Measurements from ENCODE around the gene SUFU. TPM values are rescaled to one million over a fixed set of nuclear protein-coding genes. Genes with fewer than 3 reads are reported as not detected.

SUFU gene
- total RNA-seq, 1 experiment from 2014 or later = 2.7 TPM

- no peak for DNase-seq
- no peaks in the 10 kb centered on the region for H3F3A ChIP-seq (ENCODE audit: low read length, unreplicated experiment)
- ChIA-PET CTCF (no interaction called here), POLR2A (ENCODE audit: unreplicated experiment) (no interaction called here)
- H3K36me3 ChIP-seq (ENCODE audit: low read depth, low read length) = no peaks in the 10 kb centered on the region
- H3K4me3 ChIP-seq (ENCODE audit: low read length) = no peak overlapping the region
- TF ChIP-seq, protein P1, sequence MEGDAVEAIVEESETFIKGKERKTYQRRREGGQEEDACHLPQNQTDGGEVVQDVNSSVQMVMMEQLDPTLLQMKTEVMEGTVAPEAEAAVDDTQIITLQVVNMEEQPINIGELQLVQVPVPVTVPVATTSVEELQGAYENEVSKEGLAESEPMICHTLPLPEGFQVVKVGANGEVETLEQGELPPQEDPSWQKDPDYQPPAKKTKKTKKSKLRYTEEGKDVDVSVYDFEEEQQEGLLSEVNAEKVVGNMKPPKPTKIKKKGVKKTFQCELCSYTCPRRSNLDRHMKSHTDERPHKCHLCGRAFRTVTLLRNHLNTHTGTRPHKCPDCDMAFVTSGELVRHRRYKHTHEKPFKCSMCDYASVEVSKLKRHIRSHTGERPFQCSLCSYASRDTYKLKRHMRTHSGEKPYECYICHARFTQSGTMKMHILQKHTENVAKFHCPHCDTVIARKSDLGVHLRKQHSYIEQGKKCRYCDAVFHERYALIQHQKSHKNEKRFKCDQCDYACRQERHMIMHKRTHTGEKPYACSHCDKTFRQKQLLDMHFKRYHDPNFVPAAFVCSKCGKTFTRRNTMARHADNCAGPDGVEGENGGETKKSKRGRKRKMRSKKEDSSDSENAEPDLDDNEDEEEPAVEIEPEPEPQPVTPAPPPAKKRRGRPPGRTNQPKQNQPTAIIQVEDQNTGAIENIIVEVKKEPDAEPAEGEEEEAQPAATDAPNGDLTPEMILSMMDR (conservative IDR thresholded peaks at IDR 0.05; ENCODE audit: low read depth, low read length) = no peak
- TF ChIP-seq EZH2phosphoT487 (IDR thresholded peaks at IDR 0.05; ENCODE audit: borderline replicate concordance, low read length) (no peak), EZH2 (IDR thresholded peaks at IDR 0.05; ENCODE audit: low read length, unreplicated experiment) (no peak)
- H2AFZ ChIP-seq (ENCODE audit: low read length) = no peak overlapping the region
- H3K27me3 ChIP-seq (ENCODE audit: low read length) = no peaks in the 10 kb centered on the region
- H3K4me2 ChIP-seq (ENCODE audit: low read length) = no peak overlapping the region
- no peaks in the 10 kb centered on the region for H4K20me1 ChIP-seq (ENCODE audit: low read length)
- no peaks in the 10 kb centered on the region for H3K4me1 ChIP-seq (ENCODE audit: insufficient read depth, low read length)
- intact Hi-C loops (cut with micrococcal nuclease) = no loop called here
- H3K9me2 ChIP-seq (replicated peaks; ENCODE audit: low read length) = no peaks in the 10 kb centered on the region
- no peaks in the 10 kb centered on the region for H3K9me3 ChIP-seq (ENCODE audit: low read length)
- H3K79me2 ChIP-seq (ENCODE audit: low read length) = no peaks in the 10 kb centered on the region
- no peak for ATAC-seq
- no TSS peak for BruUV-seq (replicated peaks)
- no peak overlapping the region for H3K27ac ChIP-seq (ENCODE audit: low read length)
- H3K9ac ChIP-seq (ENCODE audit: low read length) = no peak overlapping the region
Measured at GRCh38 chr10:102557569-102557968, 53.8 kb downstream of the SUFU start.

DNA sequence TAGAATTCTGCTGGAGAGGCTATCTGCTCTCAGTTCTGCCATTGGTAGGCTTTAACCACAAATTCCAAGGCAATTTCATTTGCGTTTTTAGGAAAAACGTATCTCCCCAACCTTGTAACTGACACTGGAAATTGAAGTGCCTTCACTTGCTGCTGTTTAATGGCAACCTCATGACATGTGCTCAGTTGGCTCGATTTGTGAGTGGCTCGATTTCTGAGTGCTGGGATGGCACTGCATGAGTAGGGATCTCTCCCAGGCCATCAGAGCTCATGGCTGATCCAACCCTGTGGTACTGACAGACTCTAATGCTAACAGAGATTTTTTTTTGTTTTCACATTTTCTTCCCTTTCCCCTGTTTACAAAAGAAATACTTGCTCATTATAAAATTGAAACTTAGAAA is 56.0 kb downstream of the SUFU start:
- CTCF ChIA-PET = no interaction called here
- POLR2A ChIA-PET (ENCODE audit: unreplicated experiment) = no interaction called here
- intact Hi-C loops (cut with micrococcal nuclease) = no loop called here

GRCh38 chr10:102564209-102564834 is 60.5 kb downstream of the SUFU start:
- no peaks in the 10 kb centered on the region for H3K9me2 ChIP-seq (replicated peaks; ENCODE audit: low read length)
- no peaks in the 10 kb centered on the region for H4K20me1 ChIP-seq (ENCODE audit: low read length)
- no peak overlapping the region for H3K27ac ChIP-seq (ENCODE audit: low read length)
- H3K9ac ChIP-seq (ENCODE audit: low read length) = no peak overlapping the region
- ChIA-PET POLR2A (ENCODE audit: unreplicated experiment) (no interaction called here), CTCF (no interaction called here)
- no peak for ATAC-seq
- no peak overlapping the region for H3K4me2 ChIP-seq (ENCODE audit: low read length)
- no peaks in the 10 kb centered on the region for H3K27me3 ChIP-seq (ENCODE audit: low read length)
- no peak overlapping the region for H3K4me3 ChIP-seq (ENCODE audit: low read length)
- no peaks in the 10 kb centered on the region for H3K9me3 ChIP-seq (ENCODE audit: low read length)
- BruUV-seq (replicated peaks) = no TSS peak
- no peaks in the 10 kb centered on the region for H3K79me2 ChIP-seq (ENCODE audit: low read length)
- H3F3A ChIP-seq (ENCODE audit: low read length, unreplicated experiment) = no peaks in the 10 kb centered on the region
- no peak for DNase-seq
- H3K36me3 ChIP-seq (ENCODE audit: low read depth, low read length) = no peaks in the 10 kb centered on the region
- H3K4me1 ChIP-seq (ENCODE audit: insufficient read depth, low read length) = no peaks in the 10 kb centered on the region
- no peak overlapping the region for H2AFZ ChIP-seq (ENCODE audit: low read length)
- TF ChIP-seq EZH2phosphoT487 (IDR thresholded peaks at IDR 0.05; ENCODE audit: borderline replicate concordance, low read length) (no peak), EZH2 (IDR thresholded peaks at IDR 0.05; ENCODE audit: low read length, unreplicated experiment) (no peak)
- TF ChIP-seq, protein P1 (conservative IDR thresholded peaks at IDR 0.05; ENCODE audit: low read depth, low read length) = no peak
- intact Hi-C loops (cut with micrococcal nuclease) = no loop called here

More for the DNA sequence above, 56.0 kb downstream of the SUFU start:
- Histone ChIP-seq H3K27ac (ENCODE audit: low read length) (no peak overlapping the region), H4K20me1 (ENCODE audit: low read length) (no peaks in the 10 kb centered on the region), H3K4me1 (ENCODE audit: insufficient read depth, low read length) (no peaks in the 10 kb centered on the region), H3K9ac (ENCODE audit: low read length) (no peak overlapping the region), H3K79me2 (ENCODE audit: low read length) (no peaks in the 10 kb centered on the region), H3K4me2 (ENCODE audit: low read length) (no peak overlapping the region), H3K27me3 (ENCODE audit: low read length) (no peaks in the 10 kb centered on the region), H3K9me2 (replicated peaks; ENCODE audit: low read length) (no peaks in the 10 kb centered on the region), H3K4me3 (ENCODE audit: low read length) (no peak overlapping the region), H2AFZ (ENCODE audit: low read length) (no peak overlapping the region), H3K36me3 (ENCODE audit: low read depth, low read length) (no peaks in the 10 kb centered on the region), H3K9me3 (ENCODE audit: low read length) (no peaks in the 10 kb centered on the region), H3F3A (ENCODE audit: low read length, unreplicated experiment) (no peaks in the 10 kb centered on the region)
- no peak for DNase-seq
- TF ChIP-seq EZH2phosphoT487 (IDR thresholded peaks at IDR 0.05; ENCODE audit: borderline replicate concordance, low read length) (no peak), EZH2 (IDR thresholded peaks at IDR 0.05; ENCODE audit: low read length, unreplicated experiment) (no peak)
- TF ChIP-seq, protein P1 (conservative IDR thresholded peaks at IDR 0.05; ENCODE audit: low read depth, low read length) = no peak
- no TSS peak for BruUV-seq (replicated peaks)
- no peak for ATAC-seq
